ENCODE results near the gene COL8A2. TPM values are rescaled to one million over a fixed set of nuclear protein-coding genes. Genes with fewer than 3 reads are reported as not detected.
A peak's percentile ranks its signal among the peaks of the same experiment; 100 is the strongest.

The COL8A2 gene
- total RNA-seq, 4 donors from 2014 or later: 2.7 to 6.4 (median 3.7) TPM

DNA sequence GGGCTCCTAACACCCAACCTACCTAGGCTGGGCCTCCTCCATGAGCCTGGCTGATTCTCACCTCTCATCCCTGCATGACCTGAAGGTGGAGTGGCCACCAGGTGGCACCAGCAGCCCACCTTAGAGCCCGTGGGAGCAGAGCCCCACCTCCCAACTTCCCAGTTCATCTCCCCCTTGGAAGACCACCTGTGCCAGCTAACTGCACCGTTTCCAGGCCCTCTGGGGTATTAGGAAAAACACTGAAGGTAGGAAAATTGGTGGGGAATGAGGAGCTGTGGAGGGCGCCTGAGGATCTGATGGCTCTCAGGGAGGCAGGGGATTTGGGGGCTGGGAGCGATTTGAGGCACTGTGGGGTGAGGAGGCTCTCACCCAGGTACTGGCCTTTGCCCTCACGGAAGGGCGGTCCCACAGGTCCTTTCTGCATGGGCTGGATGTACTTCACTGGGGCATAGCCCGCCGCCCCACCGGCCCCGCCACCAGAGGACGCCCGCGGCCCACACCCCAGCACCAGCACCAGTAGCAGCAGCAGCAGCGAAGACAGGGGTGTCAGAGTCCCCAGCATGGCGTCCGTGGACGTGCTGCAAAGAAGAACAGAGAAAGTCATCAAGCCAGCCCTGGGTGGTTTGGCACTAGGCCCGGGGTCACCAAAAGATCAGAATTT is 25.2 kb downstream of the COL8A2 start:
- DNase-seq (ENCODE audit: low spot score): peak; percentile 72
- TF ChIP-seq, protein P1, sequence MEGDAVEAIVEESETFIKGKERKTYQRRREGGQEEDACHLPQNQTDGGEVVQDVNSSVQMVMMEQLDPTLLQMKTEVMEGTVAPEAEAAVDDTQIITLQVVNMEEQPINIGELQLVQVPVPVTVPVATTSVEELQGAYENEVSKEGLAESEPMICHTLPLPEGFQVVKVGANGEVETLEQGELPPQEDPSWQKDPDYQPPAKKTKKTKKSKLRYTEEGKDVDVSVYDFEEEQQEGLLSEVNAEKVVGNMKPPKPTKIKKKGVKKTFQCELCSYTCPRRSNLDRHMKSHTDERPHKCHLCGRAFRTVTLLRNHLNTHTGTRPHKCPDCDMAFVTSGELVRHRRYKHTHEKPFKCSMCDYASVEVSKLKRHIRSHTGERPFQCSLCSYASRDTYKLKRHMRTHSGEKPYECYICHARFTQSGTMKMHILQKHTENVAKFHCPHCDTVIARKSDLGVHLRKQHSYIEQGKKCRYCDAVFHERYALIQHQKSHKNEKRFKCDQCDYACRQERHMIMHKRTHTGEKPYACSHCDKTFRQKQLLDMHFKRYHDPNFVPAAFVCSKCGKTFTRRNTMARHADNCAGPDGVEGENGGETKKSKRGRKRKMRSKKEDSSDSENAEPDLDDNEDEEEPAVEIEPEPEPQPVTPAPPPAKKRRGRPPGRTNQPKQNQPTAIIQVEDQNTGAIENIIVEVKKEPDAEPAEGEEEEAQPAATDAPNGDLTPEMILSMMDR (IDR thresholded peaks at IDR 0.05): peak in 1 of 3 donors; percentile 15

DNA sequence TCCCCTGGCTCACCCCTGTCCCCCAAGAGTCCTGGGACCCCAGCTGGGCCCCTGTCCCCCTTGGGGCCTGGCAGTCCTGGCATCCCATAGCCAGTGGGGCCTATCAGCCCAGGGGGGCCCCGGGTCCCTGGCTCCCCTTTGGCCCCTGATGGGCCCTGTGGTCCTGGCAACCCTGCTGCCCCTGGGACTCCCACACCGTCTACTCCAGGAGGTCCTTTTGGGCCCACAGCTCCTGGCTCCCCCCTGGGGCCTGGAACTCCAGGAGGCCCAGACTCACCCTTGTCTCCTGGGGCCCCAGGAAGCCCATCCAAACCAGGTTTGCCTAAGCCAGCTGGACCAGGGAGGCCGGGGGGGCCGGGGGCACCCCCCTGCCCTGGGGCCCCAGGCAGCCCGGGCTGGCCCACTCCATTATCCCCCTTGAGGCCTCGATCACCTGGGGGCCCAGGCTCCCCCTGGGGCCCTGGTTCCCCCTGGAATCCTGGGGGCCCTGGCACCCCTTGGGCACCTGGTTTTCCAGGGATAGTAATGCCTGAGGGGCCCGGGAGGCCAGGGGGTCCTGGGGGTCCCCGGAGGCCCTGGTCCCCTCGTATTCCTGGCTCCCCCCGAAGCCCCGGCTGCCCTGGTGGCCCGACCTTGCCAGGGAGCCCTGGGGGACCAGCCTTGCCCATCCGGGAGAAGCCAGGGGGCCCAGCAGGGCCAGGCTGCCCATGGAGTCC is 26.2 kb downstream of the COL8A2 start:
- TF ChIP-seq, protein P1 (IDR thresholded peaks at IDR 0.05): no peak
- DNase-seq (ENCODE audit: low spot score) (no peak), ATAC-seq (ENCODE audit: low FRiP score) (no peak)

More for the DNA sequence above, 25.2 kb downstream of the COL8A2 start:
- peak; percentile 50 for ATAC-seq (ENCODE audit: low FRiP score)

DNA sequence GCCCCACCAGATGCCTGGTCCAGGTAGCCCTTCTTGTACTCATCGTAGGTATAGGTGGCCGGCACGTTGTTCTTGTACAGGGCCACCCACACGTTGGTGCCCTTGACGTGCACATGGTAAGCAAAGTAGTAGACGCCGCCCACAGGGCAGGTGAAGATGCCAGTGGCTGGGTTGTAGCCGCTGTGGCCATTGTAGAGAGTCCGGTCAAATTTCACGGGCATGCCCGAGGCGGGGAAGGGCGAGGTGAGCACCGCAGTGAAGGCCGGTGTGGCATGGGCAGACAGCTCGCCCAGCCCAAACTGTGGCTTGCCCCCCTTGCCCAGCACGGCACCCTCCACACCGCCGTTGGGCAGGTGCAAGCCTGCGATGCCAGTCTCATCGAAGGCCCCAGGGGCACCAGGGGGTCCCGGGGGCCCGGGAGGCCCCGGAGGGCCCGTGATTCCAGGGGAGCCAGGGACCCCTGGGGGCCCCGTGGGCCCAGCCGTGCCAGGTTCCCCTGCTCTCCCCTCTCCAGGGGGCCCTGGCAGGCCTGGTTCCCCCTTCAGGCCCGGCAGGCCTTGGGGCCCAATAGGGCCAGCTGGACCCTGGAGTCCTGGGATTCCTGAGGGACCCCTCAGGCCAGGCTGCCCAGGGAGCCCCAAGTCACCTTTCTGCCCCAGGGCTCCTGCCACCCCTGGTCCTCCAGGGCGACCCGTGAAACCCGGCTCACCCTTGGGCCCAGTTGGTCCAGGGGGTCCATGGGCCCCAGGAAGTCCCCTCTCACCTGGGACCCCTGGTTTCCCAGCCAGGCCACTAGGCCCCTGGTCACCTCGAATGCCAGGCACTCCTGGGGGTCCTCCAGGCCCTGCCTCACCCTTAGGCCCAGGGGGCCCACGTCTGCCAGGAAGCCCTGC is 27.1 kb downstream of the COL8A2 start:
- ATAC-seq (ENCODE audit: low FRiP score) (no peak), DNase-seq (ENCODE audit: low spot score) (no peak)
- TF ChIP-seq, protein P1 (IDR thresholded peaks at IDR 0.05): no peak

DNA sequence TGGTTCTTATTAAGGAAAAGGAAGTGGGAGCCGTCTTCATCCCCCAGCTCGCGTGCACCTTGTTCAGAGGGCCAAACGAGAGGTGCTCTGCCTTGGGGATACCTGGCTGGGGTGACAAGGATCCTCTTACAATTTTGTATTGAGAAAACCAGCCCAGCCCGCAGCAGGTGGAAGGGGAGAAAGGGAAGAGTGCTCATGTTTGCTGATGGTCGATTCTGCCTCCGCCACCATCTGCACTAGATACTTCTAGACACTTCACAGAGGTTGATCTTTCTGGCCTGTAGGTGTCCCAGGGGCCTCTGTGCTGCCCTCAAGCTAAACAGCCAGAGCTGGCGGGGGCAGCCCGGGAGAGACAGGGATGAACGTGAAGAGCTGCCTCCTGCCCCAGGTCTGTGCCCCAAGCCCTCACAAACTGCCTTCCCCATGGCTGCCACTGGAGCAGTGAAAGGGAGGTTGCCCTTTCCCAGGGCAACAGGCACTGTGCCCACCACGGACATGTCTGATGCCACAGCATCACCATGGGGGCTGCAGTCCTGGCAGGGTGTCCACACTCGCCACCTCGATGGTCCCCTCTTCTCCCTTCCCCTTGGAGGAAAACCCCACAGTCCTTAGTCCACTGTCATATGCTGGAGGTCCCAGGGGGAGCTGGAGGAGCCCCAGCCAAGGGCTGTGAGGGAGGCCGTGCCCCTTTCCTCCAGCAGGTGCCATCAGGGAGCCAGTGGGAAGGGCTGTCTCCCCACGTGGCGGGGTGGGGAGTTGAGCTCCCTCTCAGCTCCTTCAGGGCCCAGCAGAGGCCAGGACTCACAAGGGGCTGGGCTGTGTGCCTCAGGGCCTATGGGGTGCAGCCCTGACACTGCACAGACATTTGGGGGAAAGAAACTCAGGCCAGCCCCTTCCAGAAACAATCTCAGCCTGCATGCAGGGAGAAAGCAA is 28.3 kb downstream of the COL8A2 start:
- ATAC-seq (ENCODE audit: low FRiP score): no peak
- TF ChIP-seq, protein P1 (IDR thresholded peaks at IDR 0.05): no peak
- no peak for DNase-seq (ENCODE audit: low spot score)

DNA sequence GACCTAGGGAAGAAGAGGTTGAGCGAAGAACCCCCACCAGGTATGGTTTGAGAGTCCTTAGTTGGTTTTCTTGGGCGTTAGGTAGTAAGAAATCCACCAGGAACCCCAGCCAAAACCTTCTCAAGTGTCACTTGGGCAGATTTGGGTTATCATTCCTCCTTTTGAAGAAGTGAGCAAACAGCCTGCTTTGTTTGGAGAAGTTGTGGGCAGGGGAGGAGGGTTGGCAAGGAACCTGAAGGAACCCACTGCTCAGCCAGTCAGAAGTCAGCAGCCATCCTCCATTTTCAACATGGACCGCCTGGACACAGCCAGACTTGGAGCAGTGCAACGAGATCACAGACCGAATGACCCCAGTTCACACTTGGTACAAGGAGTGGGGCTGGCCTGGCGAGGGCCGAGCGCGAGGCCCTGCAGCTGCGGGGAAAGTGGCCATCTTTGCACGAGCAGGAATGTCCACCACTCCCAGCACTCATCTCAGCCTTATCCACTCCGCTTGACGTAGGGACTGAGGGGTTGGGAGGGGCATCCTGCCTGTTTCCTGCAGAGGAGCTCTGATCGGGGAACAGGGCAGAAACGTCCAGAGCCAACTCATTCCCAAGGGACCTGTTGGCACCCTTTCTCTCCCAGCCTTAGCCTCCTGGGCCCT is 29.1 kb downstream of the COL8A2 start:
- DNase-seq (ENCODE audit: low spot score) (no peak), ATAC-seq (ENCODE audit: low FRiP score) (no peak)
- TF ChIP-seq, protein P1 (IDR thresholded peaks at IDR 0.05): no peak

DNA sequence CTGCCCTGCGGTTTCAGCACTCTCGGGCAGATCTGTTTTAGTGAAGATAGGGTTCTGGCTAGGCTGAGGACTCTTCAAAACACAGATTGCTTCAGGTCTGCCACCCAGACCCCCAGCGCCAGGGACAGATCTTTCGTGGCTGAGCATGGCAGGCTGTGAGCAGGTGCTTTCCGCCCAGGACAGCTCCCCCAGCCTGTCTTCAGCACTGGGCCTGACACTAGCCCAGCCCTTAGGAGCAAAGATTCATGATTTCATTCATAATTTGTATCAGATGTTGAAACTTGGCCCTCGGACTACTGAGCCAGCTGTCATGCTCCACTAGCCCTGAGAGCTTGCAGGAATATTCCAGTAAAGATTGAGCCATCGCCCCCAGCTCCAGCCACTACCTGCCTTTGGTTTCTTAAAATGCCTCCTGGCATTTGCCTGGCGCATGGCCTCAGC is 30.4 kb downstream of the COL8A2 start:
- no peak for ATAC-seq (ENCODE audit: low FRiP score)
- TF ChIP-seq, protein P1 (IDR thresholded peaks at IDR 0.05): no peak
- no peak for DNase-seq (ENCODE audit: low spot score)

Data from omental fat pad (tissue), 4 donors.